GM13976 (cell line): ENCODE results near the gene WBP2NL.

ENCODE experiments used
- DNase-seq: peaks from one replicate; pipeline ENCODE4 v3.0.0; 2012; ENCODE audit warnings: low spot score
- in situ Hi-C: fragments of 300-500 bp; cut with MboI; formaldehyde crosslinking; loops from one replicate; pipeline ENCODE4 v1.12.0; 2022; ENCODE audit warnings: low sequenced_read_pairs, mixed read lengths, inconsistent platforms; ENCODE audit not compliant: unreplicated experiment
- TF ChIP-seq, protein P1 (sequence below): IDR thresholded peaks from 2 replicates; pipeline ENCODE4 v1.5.1; 2012; ENCODE audit warnings: borderline replicate concordance, mild to moderate bottlenecking; ENCODE audit not compliant: insufficient read depth; ENCODE audit errors: extremely low read depth, missing control alignments, control extremely low read depth

The WBP2NL gene

DNA sequence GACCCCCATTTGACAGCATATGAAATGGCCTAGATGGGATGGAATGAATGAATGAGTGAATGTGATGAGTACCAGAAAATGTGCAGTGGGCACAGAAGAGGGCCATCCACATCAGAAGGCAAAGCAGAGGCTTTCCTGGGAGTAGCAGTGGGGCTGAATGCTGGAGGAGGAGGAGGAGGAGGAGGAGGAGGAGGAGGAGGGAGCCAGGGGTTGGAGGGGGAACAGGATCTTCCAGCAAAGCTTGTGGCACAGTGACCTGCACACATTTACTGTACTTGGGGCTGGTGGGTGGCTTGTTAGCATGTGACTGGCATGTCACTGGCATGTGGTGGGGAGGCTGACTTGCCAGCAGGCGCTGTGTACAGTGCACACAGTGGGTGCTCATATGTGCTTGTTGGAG is 19.9 kb upstream of the WBP2NL start:
- in situ Hi-C loops: loop anchor here (10.0 kb wide), 1 partner anchor 106 kb away; no protein-coding TSS in a partner anchor
- DNase-seq: no peak
- TF ChIP-seq, protein P1, sequence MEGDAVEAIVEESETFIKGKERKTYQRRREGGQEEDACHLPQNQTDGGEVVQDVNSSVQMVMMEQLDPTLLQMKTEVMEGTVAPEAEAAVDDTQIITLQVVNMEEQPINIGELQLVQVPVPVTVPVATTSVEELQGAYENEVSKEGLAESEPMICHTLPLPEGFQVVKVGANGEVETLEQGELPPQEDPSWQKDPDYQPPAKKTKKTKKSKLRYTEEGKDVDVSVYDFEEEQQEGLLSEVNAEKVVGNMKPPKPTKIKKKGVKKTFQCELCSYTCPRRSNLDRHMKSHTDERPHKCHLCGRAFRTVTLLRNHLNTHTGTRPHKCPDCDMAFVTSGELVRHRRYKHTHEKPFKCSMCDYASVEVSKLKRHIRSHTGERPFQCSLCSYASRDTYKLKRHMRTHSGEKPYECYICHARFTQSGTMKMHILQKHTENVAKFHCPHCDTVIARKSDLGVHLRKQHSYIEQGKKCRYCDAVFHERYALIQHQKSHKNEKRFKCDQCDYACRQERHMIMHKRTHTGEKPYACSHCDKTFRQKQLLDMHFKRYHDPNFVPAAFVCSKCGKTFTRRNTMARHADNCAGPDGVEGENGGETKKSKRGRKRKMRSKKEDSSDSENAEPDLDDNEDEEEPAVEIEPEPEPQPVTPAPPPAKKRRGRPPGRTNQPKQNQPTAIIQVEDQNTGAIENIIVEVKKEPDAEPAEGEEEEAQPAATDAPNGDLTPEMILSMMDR: no peak

- TF ChIP-seq, protein P1: no peak
- no peak for DNase-seq
- in situ Hi-C loops: loop anchor here (10.0 kb wide), 1 partner anchor 105 kb away; no protein-coding TSS in a partner anchor
Measured at GRCh38 chr22:41979423-41980250, 19.0 kb upstream of the WBP2NL start.

- TF ChIP-seq, protein P1: no peak
- DNase-seq: no peak
- in situ Hi-C loops: no loop called here
Measured at GRCh38 chr22:41982865-41983264, 15.7 kb upstream of the WBP2NL start.

GRCh38 chr22:41983513-41984405 is 14.8 kb upstream of the WBP2NL start:
- in situ Hi-C loops: no loop called here
- TF ChIP-seq, protein P1: no peak
- DNase-seq: no peak

DNA sequence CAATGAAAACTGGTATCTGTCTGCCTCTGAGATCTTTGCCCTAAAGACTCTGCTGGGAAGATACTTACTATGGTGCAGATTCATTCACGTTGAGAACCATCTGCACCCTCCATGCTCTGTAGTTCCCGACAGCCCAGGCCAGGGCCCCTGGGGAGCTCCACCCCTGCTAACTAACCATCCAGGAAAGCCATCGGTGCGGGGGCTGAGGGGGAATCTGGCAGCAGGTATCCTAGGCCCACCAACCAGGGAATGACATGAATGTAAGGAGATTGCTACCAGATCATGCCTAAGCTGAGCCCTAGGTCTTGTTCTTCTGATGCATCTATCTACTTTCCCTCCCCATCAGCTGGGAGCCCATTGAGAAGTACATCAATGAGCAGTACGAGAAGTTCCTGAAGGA is 11.3 kb upstream of the WBP2NL start:
- in situ Hi-C loops: no loop called here
- TF ChIP-seq, protein P1: no peak
- DNase-seq: no peak

- DNase-seq: no peak
- TF ChIP-seq, protein P1: no peak
- in situ Hi-C loops: no loop called here
Measured at GRCh38 chr22:41989246-41989645, 9.3 kb upstream of the WBP2NL start.
